Hematopoietic multipotent progenitor cell treated with erythropoietin and hydrocortisone succinate and interleukin-3 and kit ligand, for 6 days (in vitro differentiated cells): Measurements from ENCODE around the gene SNX5.
"Not testable (repeated sequence)": the region's sequence is repeated elsewhere in the genome, so short reads cannot be mapped to it uniquely, and the experiment has no call there.

ENCODE experiments used
- DNase-seq: peaks from one replicate; pipeline ENCODE4 v3.0.0-alpha.2; 2015

The SNX5 gene

DNA sequence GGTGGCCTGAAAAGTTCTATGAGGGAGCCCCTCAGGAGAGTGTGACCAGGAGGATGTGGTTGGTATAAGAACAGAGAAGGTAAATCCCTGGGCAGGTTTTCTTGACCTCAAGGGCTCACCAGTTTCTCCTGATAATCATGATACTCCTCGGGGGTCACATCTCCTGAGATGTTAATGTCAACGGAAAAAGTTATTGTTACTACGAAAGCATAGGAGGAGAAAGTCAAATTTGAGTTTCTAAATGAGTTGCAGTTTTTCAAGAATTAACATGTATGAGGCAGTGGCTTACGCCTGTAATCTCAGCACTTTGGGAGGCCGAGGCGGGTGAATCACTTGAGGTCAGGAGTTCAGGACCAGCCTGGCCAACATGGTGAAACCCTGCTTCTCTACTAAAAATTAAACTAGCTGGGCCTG, 23.6 kb upstream of the SNX5 start:
- DNase-seq: no peak

- no peak for DNase-seq
Measured at GRCh38 chr20:17990278-17990972, 21.8 kb upstream of the SNX5 start.

- no peak for DNase-seq
Measured at GRCh38 chr20:17987988-17988387, 19.4 kb upstream of the SNX5 start.

DNA sequence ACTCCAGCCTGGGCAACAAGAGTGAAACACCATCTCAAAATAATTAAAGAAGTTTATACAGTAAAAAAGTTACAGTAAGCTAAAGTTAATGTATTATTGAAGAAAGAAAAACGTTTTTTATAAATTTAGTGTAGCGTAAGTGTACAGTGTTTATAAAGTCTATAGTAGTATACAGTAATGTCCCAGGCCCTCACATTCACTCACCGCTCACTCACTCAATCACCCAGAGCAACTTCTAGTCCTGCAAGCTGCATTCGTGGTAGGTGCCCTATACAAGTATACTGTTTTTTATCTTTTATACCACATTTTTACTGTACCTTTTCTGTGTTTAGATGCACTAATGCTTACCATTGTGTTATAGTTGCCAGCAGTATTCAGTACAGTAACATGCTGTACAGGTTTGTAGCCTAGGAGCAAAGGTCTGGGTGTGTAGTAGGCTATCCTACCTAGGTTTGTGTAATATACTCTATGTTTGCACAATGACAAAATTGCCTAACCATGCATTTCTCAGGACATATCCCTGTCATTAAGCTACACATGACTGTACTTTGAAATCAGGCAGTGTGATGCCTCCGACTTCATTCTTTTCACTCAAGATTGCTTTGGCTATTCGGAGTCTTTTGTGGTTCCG, 16.9 kb upstream of the SNX5 start:
- no peak for DNase-seq

DNA sequence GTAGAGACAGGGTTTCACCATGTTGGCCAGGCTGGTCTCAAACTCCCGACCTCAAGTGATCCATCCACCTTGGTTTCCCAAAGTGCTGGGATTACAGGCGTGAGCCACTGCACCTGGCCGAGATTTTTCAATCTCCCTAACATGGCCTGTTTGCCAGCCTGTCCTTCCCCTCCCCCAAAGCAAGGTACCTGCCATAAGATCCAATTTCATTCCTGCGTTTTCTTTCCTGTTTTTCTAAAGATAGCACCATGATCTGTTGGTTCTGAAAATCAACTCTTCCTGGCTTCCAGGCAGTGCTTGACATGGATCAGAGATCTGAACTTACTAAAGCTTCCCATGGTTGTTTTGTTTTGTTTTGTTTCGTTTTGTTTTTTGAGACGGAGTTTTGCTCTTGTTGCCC, 7.7 kb upstream of the SNX5 start:
- no peak for DNase-seq

- no peak for DNase-seq
Measured at GRCh38 chr20:17972121-17972520, 3.5 kb upstream of the SNX5 start.

- peak; percentile 77 for DNase-seq
Measured at GRCh38 chr20:17971300-17972013, 2.9 kb upstream of the SNX5 start.

- peak; percentile 86 for DNase-seq
Measured at GRCh38 chr20:17969884-17970409, 1.4 kb upstream of the SNX5 start.

DNA sequence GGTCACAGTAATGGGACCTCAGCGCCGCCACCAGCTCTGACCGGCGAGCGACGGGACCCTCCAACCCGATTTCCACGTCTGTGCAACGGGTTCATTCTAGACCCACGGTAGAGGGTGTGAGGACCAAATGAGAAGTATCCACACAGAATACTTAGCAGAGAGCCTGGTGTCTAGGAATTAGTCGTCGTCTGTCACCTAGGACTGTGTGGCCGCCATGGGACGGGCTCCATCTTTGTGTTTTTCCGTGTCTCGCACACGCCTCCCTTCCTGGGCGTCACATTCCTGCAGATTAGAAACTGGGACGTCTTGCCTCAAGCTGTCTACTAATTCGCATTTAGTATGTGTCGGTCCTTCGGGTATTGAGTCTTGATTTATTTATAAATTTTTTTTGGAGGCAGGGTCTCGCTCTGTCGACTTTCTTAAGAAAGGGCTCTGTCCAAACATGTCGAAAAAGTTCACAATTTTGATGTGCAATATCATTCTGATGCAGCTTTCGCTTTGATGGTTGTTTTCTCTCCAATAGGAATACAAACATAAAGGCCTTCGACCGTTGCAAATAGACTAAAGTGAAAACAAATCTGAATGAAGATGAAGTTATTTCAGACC, 787 bp upstream of the SNX5 start:
- peak; percentile 81 for DNase-seq

- DNase-seq: peak; percentile 74
Measured at GRCh38 chr20:17967521-17968365, 851 bp downstream of the SNX5 start.

GRCh38 chr20:17966432-17967310, 1.9 kb downstream of the SNX5 start:
- DNase-seq: peak; percentile 81

- peak; percentile 90 for DNase-seq
Measured at GRCh38 chr20:17965042-17965697, 3.4 kb downstream of the SNX5 start.

DNA sequence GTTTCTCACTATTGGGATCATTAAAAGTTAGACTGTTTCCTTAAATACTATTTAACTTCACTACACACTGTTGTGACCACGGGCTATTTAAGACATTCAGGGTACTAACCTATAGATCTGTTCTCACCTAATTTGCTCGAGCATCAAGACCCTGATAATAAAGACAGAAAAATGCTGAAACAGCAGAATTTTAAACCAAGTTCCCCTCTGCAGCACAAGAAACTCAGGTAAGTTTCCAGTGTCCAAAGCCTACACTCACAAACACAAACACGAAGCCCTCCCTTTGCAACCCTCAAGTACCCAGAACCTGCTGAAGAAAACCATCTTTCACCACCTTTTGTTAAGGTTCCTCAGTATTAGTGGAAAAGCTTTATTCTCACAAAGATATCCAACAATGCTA, 4.0 kb downstream of the SNX5 start:
- DNase-seq: no peak

GRCh38 chr20:17964073-17964472, 4.5 kb downstream of the SNX5 start:
- DNase-seq: no peak

DNA sequence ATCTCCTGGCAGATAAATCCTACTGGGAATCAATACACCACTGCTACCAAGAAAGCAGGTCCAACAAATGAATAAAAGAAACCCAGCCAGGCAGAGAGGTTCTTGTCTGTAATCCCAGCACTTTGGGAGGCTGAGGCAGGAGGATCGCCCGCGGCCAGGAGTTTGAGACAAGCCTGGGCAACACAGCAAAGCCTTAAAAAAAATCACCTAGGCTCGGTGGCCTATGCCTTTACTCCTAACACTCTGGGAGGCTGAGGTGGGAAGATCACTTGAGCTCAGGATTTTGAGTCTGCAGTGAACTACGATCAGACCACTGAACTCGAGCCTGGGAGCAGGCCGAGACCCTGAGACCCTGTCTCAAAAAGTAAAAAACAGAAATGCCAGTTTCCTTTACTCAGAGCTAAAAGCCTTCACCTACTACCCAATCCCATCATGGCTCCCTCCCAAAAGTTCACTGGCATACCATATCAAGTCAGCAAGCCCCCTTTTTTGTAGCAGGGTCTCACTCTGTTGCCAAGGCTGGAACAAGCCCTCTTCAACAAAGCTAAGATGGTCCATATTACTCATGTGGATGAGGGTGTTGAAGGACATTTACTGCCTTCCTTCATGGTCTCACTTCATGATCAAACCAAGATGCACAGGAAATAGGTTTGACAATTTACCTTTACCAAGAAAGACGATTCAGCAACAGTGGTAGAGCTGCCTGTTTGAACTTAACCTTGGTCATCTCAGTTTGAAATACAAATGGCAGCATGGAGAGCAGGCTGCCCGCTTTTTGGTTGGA, 5.3 kb downstream of the SNX5 start:
- DNase-seq: no peak

DNA sequence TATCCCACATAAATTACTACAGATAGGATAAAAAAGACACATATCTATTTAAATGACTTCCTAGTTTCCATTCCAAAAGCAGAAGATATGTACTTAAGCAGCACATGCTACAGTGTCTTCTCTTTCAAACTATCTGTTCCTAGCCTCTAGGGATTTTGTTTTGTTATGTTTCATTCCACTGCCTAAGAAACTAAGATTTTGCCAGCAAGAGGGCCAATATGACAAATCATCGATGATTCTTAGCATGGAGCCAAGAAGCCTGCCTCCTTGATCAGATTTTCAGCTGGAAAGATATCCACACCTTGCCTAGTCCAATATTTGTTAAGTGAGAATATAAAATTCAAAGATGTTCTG, 7.0 kb downstream of the SNX5 start:
- DNase-seq: no peak

DNA sequence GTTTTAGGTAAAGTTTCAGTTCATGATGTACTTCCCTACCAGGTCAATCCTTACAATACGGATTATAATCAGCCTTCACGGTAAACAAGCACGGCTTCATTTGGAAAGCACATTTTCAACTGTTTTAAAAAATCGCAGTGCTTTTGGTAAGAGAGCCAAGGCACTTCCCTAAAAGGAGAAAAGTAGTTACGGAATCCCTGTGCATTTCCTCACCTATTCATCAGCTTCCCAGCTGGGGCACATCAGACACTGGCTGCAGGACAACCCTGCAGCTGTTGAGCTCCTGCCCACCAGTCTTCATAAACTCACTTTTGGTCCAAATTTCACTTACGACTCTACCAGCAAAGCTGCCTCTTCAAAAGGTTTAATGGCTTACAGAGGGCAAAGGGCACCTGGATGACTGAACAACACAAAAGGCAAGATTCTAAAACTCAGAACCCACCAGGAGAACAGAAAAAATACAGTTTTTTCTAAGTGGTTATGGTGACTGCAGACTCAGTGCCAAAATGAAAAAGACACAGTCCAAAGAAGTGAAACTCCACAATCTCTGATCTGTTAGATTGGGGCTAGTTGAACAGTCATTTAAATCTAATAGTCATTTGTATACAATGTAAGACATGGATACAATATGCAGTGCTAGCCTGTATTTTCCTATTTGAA, 7.5 kb downstream of the SNX5 start:
- DNase-seq: no peak

- DNase-seq: not testable (repeated sequence)
Measured at GRCh38 chr20:17960400-17960885, 8.2 kb downstream of the SNX5 start.

DNA sequence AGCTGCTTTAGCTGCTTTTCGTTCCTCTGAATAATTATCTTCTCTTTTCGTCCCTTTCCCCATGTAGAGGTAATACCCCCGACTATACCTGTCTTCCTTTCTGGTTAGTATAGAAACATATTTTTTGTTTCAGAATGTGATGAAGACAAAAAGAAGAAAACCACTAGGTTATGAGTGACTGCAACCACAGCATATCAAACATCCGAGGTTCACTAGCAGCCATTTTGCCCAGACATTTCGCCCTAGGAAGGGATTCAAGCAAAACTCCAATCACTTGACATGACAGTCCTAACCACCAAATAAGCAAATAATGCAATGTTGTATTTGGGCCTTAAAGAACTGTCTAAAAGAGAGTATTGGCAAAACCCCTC, 9.4 kb downstream of the SNX5 start:
- DNase-seq: no peak
